Activated CD4-positive, alpha-beta memory T cell treated with anti-CD3 and anti-CD28 coated beads, Interleukin-2, amount 10 ng/mL, durations not matched to agents 7 days and 5 days (primary cell): ENCODE results near the gene ASCC1. TPM values are rescaled to one million over a fixed set of nuclear protein-coding genes. Genes with fewer than 3 reads are reported as not detected.

Source experiments
- CTCF ChIA-PET: fragments of 350-600 bp; sonication (Branson Sonifier 250); formaldehyde crosslinking; loops from one replicate; lab custom pipeline; 2021; ENCODE audit warnings: antibody characterized with exemption, inconsistent platforms; lab: Charles Lee
- POLR2A ChIA-PET: fragments of 350-600 bp; sonication (Branson Sonifier 250); formaldehyde crosslinking; loops from one replicate; lab custom pipeline; 2021; ENCODE audit warnings: antibody characterized with exemption; lab: Charles Lee
- DNase-seq: peaks from one replicate; pipeline ENCODE4 v3.0.0-alpha.2; 2020
- H3K27ac Mint-ChIP-seq: one replicate; pipeline ENCODE4 v1.8.0; 2021; ENCODE audit warnings: mild to moderate bottlenecking, mixed read lengths
- H3K27me3 Mint-ChIP-seq: one replicate; pipeline ENCODE4 v1.8.0; 2021; ENCODE audit warnings: mixed read lengths
- H3K36me3 Mint-ChIP-seq: one replicate; pipeline ENCODE4 v1.8.0; 2021; ENCODE audit warnings: low read depth, mixed read lengths
- H3K4me1 Mint-ChIP-seq: one replicate; pipeline ENCODE4 v1.8.0; 2021; ENCODE audit warnings: mixed read lengths
- H3K4me3 Mint-ChIP-seq: one replicate; pipeline ENCODE4 v1.8.0; 2021; ENCODE audit warnings: mild to moderate bottlenecking, mixed read lengths
- H3K9me3 Mint-ChIP-seq: one replicate; pipeline ENCODE4 v1.8.0; 2021; ENCODE audit warnings: mixed read lengths
- total RNA-seq, 2 experiments: library from RNA; stranded (reverse); gene quantifications; one replicate each; pipeline ENCODE4 v1.2.3, GENCODE V29; 2021

The ASCC1 gene
- total RNA-seq, 2 experiments from 2014 or later, result 35.5 to 36.2 TPM

GRCh38 chr10:72088889-72089575 is 127.0 kb downstream of the ASCC1 start:
- peak overlapping the region; percentile 100 for H3K27ac Mint-ChIP-seq
- peak overlapping the region; percentile 100 for H3K4me3 Mint-ChIP-seq
- POLR2A ChIA-PET, result interaction anchor here (0.6 to 4.9 kb wide), 32 partner anchors 10 to 316 kb away, joined by 3 to 68 read pairs (median 6); partner anchors contain the start of genes ANAPC16, ASCC1, PSAP and VSIR
- peaks cover 54% of the 10 kb centered on the region for H3K4me1 Mint-ChIP-seq
- no peaks in the 10 kb centered on the region for H3K27me3 Mint-ChIP-seq
- DNase-seq, result peak; percentile 68
- CTCF ChIA-PET, result interaction anchor here (0.6 to 4.1 kb wide), 19 partner anchors 12 to 438 kb away, joined by 3 to 18 read pairs (median 6); partner anchors contain the start of genes ANAPC16 and ASCC1
- H3K9me3 Mint-ChIP-seq, result no peaks in the 10 kb centered on the region
- H3K36me3 Mint-ChIP-seq, result peaks cover 40% of the 10 kb centered on the region

- Mint-ChIP-seq H3K9me3 (no peaks in the 10 kb centered on the region), H3K36me3 (peaks cover 48% of the 10 kb centered on the region), H3K27ac (peak within 1 kb of the TSS; percentile 100), H3K4me1 (peaks cover 62% of the 10 kb centered on the region), H3K27me3 (no peaks in the 10 kb centered on the region), H3K4me3 (peak within 1 kb of the TSS; percentile 100)
- ChIA-PET POLR2A (interaction anchor here (0.6 to 4.9 kb wide), 37 partner anchors 9 to 315 kb away, joined by 3 to 68 read pairs (median 5); partner anchors contain the start of genes ANAPC16, ASCC1, DDIT4 and PSAP), CTCF (interaction anchor here (0.5 to 4.1 kb wide), 14 partner anchors 18 to 439 kb away, joined by 3 to 18 read pairs (median 6); no protein-coding TSS in a partner anchor)
- DNase-seq, result peak; percentile 75
Observed at GRCh38 chr10:72087969-72088888, 127.8 kb downstream of the ASCC1 start, which contains the start of gene SPOCK2. Gene SPOCK2 (minus strand): TSS chr10:72088551. CDS start chr10:72088328, 223 bp downstream.

GRCh38 chr10:72087392-72087968 is 128.6 kb downstream of the ASCC1 start:
- ChIA-PET CTCF (interaction anchor here (0.7 to 4.1 kb wide), 9 partner anchors 19 to 253 kb away, joined by 3 to 18 read pairs (median 6); no protein-coding TSS in a partner anchor), POLR2A (interaction anchor here (0.7 to 4.9 kb wide), 28 partner anchors 8 to 314 kb away, joined by 3 to 68 read pairs (median 6); partner anchors contain the start of genes ANAPC16, ASCC1, DDIT4 and VSIR)
- Mint-ChIP-seq H3K4me3 (peak overlapping the region; percentile 100), H3K4me1 (peaks cover 68% of the 10 kb centered on the region), H3K27me3 (no peaks in the 10 kb centered on the region), H3K9me3 (no peaks in the 10 kb centered on the region), H3K27ac (peak overlapping the region; percentile 90), H3K36me3 (peaks cover 53% of the 10 kb centered on the region)
- peak; percentile 57 for DNase-seq

GRCh38 chr10:72086466-72087391 is 129.3 kb downstream of the ASCC1 start:
- H3K4me1 Mint-ChIP-seq, result peaks cover 73% of the 10 kb centered on the region
- H3K36me3 Mint-ChIP-seq, result peaks cover 60% of the 10 kb centered on the region
- H3K27ac Mint-ChIP-seq, result peak overlapping the region; percentile 90
- POLR2A ChIA-PET, result interaction anchor here (0.8 to 4.9 kb wide), 19 partner anchors 8 to 248 kb away, joined by 3 to 68 read pairs (median 7); partner anchors contain the start of genes ANAPC16, ASCC1 and DDIT4
- CTCF ChIA-PET, result interaction anchor here (1.0 to 3.5 kb wide), 6 partner anchors 21 to 253 kb away, joined by 3 to 18 read pairs (median 9); no protein-coding TSS in a partner anchor
- no peaks in the 10 kb centered on the region for H3K9me3 Mint-ChIP-seq
- peak; percentile 76 for DNase-seq
- H3K4me3 Mint-ChIP-seq, result peak overlapping the region; percentile 97
- H3K27me3 Mint-ChIP-seq, result no peaks in the 10 kb centered on the region

- ChIA-PET POLR2A (interaction anchor here (1.0 to 4.6 kb wide), 6 partner anchors 21 to 248 kb away, joined by 3 to 46 read pairs (median 6); partner anchors contain the start of genes ANAPC16 and ASCC1), CTCF (interaction anchor here (1.2 to 2.9 kb wide), 2 partner anchors 36 to 37 kb away, joined by 4 to 13 read pairs; no protein-coding TSS in a partner anchor)
- Mint-ChIP-seq H3K27me3 (no peaks in the 10 kb centered on the region), H3K9me3 (no peaks in the 10 kb centered on the region), H3K36me3 (peaks cover 64% of the 10 kb centered on the region), H3K4me3 (peak overlapping the region; percentile 97), H3K27ac (peak overlapping the region; percentile 90), H3K4me1 (peaks cover 77% of the 10 kb centered on the region)
- no peak for DNase-seq
Observed at GRCh38 chr10:72085864-72086465, 130.1 kb downstream of the ASCC1 start.

- H3K4me3 Mint-ChIP-seq, result peak overlapping the region; percentile 97
- peaks cover 79% of the 10 kb centered on the region for H3K4me1 Mint-ChIP-seq
- no peaks in the 10 kb centered on the region for H3K27me3 Mint-ChIP-seq
- ChIA-PET POLR2A (interaction anchor here (1.0 to 4.6 kb wide), 9 partner anchors 9 to 251 kb away, joined by 3 to 46 read pairs (median 5); partner anchors contain the start of genes ANAPC16 and ASCC1), CTCF (interaction anchor here (0.8 to 2.9 kb wide), 4 partner anchors 23 to 189 kb away, joined by 4 to 13 read pairs (median 4); no protein-coding TSS in a partner anchor)
- no peaks in the 10 kb centered on the region for H3K9me3 Mint-ChIP-seq
- peaks cover 68% of the 10 kb centered on the region for H3K36me3 Mint-ChIP-seq
- DNase-seq, result no peak
- H3K27ac Mint-ChIP-seq, result peak overlapping the region; percentile 90
Observed at GRCh38 chr10:72085166-72085565, 130.9 kb downstream of the ASCC1 start.

GRCh38 chr10:72083790-72084459 is 132.2 kb downstream of the ASCC1 start:
- Mint-ChIP-seq H3K9me3 (no peaks in the 10 kb centered on the region), H3K4me3 (peak overlapping the region; percentile 97), H3K36me3 (peaks cover 74% of the 10 kb centered on the region), H3K27me3 (no peaks in the 10 kb centered on the region), H3K27ac (peak overlapping the region; percentile 90), H3K4me1 (peaks cover 79% of the 10 kb centered on the region)
- POLR2A ChIA-PET, result interaction anchor here (0.8 to 1.7 kb wide), 8 partner anchors 11 to 252 kb away, joined by 3 to 8 read pairs (median 3); partner anchors contain the start of genes ANAPC16 and ASCC1
- DNase-seq, result peak; percentile 63
- CTCF ChIA-PET, result interaction anchor here (0.8 to 2.9 kb wide), 3 partner anchors 24 to 187 kb away, joined by 4 to 13 read pairs (median 4); no protein-coding TSS in a partner anchor

- no peaks in the 10 kb centered on the region for H3K9me3 Mint-ChIP-seq
- H3K27me3 Mint-ChIP-seq, result no peaks in the 10 kb centered on the region
- POLR2A ChIA-PET, result interaction anchor here (0.7 to 1.5 kb wide), 3 partner anchors 133 to 253 kb away, joined by 3 to 4 read pairs (median 3); partner anchors contain the start of genes ANAPC16 and ASCC1
- peaks cover 74% of the 10 kb centered on the region for H3K36me3 Mint-ChIP-seq
- CTCF ChIA-PET, result interaction anchor here (1.1 kb wide), 1 partner anchor 34 kb away, joined by 4 read pairs; no protein-coding TSS in a partner anchor
- DNase-seq, result no peak
- H3K4me3 Mint-ChIP-seq, result peak overlapping the region; percentile 97
- H3K4me1 Mint-ChIP-seq, result peaks cover 78% of the 10 kb centered on the region
- peak overlapping the region; percentile 90 for H3K27ac Mint-ChIP-seq
Observed at GRCh38 chr10:72082856-72083789, 133.0 kb downstream of the ASCC1 start.

- Mint-ChIP-seq H3K9me3 (no peaks in the 10 kb centered on the region), H3K4me3 (no peak overlapping the region), H3K36me3 (peaks cover 76% of the 10 kb centered on the region), H3K27me3 (no peaks in the 10 kb centered on the region), H3K27ac (peak overlapping the region; percentile 16), H3K4me1 (peaks cover 87% of the 10 kb centered on the region)
- no peak for DNase-seq
- ChIA-PET POLR2A (no interaction called here), CTCF (no interaction called here)
Observed at GRCh38 chr10:72081772-72082590, 134.1 kb downstream of the ASCC1 start.
